Tibial artery (tissue), 4 donors: ENCODE data around the gene TBL1X.
A peak's percentile ranks its signal among the peaks of the same experiment; 100 is the strongest.

Experiments used
- DNase-seq, 2 donors: peaks; one replicate each; pipeline ENCODE4 v3.0.0-alpha.2; 2019
- H3K27ac ChIP-seq, 2 donors: fragments of 200-600 bp; sonication (generic) in 1 of 2; 1 replicate in 1 of 2; 2 replicates in 1 of 2; pipeline ENCODE4 v1.5.1; 2018 to 2019; ENCODE audit warnings: mild to moderate bottlenecking in 1 of 2
- H3K27me3 ChIP-seq, 2 donors: fragments of 200-600 bp; sonication (generic) in 1 of 2; one replicate each; pipeline versions ENCODE4 v1.5.1 to v1.6.0; 2016 to 2019
- H3K36me3 ChIP-seq, 3 donors: fragments of 200-600 bp; sonication (generic) in 2 of 3; one replicate each; pipeline ENCODE4 v1.5.1; 2016 to 2019; ENCODE audit warnings: mild to moderate bottlenecking in 2 of 3
- H3K4me1 ChIP-seq, 4 donors: fragments of 200-600 bp; sonication (generic) in 2 of 4; 1 replicate in 3 of 4; 2 replicates in 1 of 4; pipeline ENCODE4 v1.5.1; 2016 to 2019
- H3K4me3 ChIP-seq, 2 donors: fragments of 200-600 bp; sonication (generic) in 1 of 2; 1 replicate in 1 of 2; 2 replicates in 1 of 2; pipeline ENCODE4 v1.5.1; 2018 to 2019; ENCODE audit warnings: mild to moderate bottlenecking in 2 of 2
- H3K9me3 ChIP-seq, 3 donors: fragments of 200-600 bp; sonication (generic) in 1 of 3; one replicate each; pipeline ENCODE4 v1.5.1; 2016 to 2019
- intact Hi-C: fragments of 100-400 bp; cut with DNase I; formaldehyde crosslinking; loops from one replicate; pipeline ENCODE4 v1.15.0; 2023; ENCODE audit warnings: low total_unique reads
- TF ChIP-seq, protein P1 (sequence below), 2 experiments: fragments of 200-600 bp in 1 of 2; fragments of 450-650 bp in 1 of 2; IDR thresholded peaks; one replicate each; pipeline ENCODE4 v1.5.1; 2017 to 2019; ENCODE audit warnings: antibody characterized with exemption in 2 of 2, mild to moderate bottlenecking in 1 of 2, moderate library complexity in 1 of 2

The TBL1X gene

DNA sequence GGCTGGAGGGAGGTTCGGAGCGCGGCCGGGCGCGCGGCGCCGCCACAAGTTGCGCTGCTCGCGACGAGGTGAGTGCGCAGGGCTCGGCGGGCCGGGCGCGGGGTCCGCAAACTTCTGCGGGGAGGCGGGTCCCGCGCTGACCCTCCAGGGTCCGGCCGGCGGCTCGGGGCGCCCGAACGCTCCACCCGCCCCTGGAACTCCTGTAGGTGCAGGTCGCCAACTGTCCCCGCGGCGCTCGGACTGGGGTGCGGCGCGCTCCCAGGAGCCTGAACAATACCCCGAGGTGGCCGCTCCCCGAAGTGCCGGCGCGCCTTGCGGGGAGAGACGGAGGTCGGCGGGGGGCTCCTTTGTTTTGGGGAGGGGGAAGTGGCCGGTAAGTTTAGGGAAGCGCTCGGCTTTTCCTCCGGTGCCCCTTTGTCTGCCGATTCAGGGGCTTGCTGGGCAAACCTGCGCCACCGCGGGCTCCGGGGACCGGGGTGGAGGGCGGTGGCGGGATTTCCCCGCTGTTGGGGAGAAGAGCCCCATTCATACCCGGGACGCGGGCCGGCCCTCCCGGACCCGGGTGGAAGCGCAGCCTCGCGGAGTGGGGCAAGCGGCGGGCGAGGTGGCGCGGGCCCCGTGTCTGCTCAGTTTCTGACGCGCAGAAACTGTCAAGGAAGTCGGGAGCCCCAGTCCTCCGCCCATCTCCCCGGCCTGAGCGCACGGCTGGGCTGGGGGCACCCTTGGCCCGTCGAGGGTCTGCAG, 694 bp downstream of the TBL1X start:
- H3K27ac ChIP-seq: peak overlapping the region; percentile 89 to 90
- DNase-seq: peak in 1 of 2 donors; percentile 66

DNA sequence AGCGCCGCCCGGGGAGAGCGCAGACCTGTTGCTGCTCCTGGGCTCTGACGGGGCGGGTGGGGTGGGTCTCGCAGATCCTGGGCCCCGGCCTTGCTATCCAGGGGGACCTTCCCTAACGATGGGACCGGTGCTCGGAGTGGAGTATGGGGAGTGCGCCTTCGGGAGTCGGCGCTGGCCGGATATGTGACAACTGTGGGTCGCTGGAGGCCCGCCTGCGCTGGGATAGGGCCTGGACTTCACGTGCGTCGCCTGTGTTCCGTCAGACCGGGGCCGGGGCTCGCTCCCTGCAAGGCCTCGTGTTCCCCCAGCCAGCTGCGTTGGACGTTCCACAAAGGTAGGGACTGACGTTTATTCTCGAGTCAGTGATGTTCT, 1.3 kb downstream of the TBL1X start:
- H3K27ac ChIP-seq: peak overlapping the region; percentile 89 to 90
- DNase-seq: peak; percentile 53 to 81
- no peaks in the 10 kb centered on the region for H3K9me3 ChIP-seq
- intact Hi-C loops: loop anchor here (10.0 kb wide), 1 partner anchor 239 kb away; no protein-coding TSS in a partner anchor
- TF ChIP-seq, protein P1, sequence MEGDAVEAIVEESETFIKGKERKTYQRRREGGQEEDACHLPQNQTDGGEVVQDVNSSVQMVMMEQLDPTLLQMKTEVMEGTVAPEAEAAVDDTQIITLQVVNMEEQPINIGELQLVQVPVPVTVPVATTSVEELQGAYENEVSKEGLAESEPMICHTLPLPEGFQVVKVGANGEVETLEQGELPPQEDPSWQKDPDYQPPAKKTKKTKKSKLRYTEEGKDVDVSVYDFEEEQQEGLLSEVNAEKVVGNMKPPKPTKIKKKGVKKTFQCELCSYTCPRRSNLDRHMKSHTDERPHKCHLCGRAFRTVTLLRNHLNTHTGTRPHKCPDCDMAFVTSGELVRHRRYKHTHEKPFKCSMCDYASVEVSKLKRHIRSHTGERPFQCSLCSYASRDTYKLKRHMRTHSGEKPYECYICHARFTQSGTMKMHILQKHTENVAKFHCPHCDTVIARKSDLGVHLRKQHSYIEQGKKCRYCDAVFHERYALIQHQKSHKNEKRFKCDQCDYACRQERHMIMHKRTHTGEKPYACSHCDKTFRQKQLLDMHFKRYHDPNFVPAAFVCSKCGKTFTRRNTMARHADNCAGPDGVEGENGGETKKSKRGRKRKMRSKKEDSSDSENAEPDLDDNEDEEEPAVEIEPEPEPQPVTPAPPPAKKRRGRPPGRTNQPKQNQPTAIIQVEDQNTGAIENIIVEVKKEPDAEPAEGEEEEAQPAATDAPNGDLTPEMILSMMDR (IDR thresholded peaks at IDR 0.05): no peak
- peak overlapping the region; percentile 77 to 83 for H3K4me3 ChIP-seq
- peaks cover 0 to 44% (median 16%) of the 10 kb centered on the region in 4 donors for H3K4me1 ChIP-seq
- no peaks in the 10 kb centered on the region for H3K36me3 ChIP-seq
- H3K27me3 ChIP-seq: no peaks in the 10 kb centered on the region

More for the DNA sequence above, 694 bp downstream of the TBL1X start:
- Histone ChIP-seq H3K9me3 (no peaks in the 10 kb centered on the region), H3K27me3 (no peaks in the 10 kb centered on the region), H3K4me3 (peak overlapping the region; percentile 77 to 83), H3K36me3 (no peaks in the 10 kb centered on the region), H3K4me1 (peaks cover 0 to 44% (median 16%) of the 10 kb centered on the region in 4 donors)
- intact Hi-C loops: loop anchor here (10.0 kb wide), 1 partner anchor 239 kb away; no protein-coding TSS in a partner anchor
- TF ChIP-seq, protein P1 (IDR thresholded peaks at IDR 0.05): no peak

DNA sequence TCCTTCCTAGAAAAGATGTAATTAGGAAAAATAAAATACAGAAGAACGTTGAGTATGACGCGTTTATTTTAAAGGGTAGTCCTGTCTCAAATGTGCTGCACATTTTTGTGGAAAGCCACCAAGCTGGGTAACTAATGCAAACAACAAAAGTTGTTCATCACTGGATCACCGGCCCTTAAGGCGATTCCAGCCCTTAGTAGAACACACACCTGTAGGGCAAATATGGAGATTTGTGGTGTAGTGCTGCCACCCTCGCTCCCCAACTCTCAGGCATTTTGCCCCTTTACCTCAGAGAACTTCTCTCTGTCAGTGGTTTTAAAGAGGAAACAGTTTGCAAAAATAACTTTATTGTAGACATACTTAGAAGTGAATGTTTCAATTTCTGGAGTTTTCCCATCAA, 1.9 kb downstream of the TBL1X start:
- Histone ChIP-seq H3K27me3 (no peaks in the 10 kb centered on the region), H3K27ac (peak overlapping the region; percentile 89 to 90), H3K36me3 (no peaks in the 10 kb centered on the region), H3K4me1 (peaks cover 0 to 47% (median 16%) of the 10 kb centered on the region in 4 donors), H3K9me3 (no peaks in the 10 kb centered on the region), H3K4me3 (peak overlapping the region; percentile 77 to 83)
- intact Hi-C loops: loop anchor here (10.0 kb wide), 1 partner anchor 238 kb away; no protein-coding TSS in a partner anchor
- no peak for DNase-seq
- TF ChIP-seq, protein P1 (IDR thresholded peaks at IDR 0.05): no peak

DNA sequence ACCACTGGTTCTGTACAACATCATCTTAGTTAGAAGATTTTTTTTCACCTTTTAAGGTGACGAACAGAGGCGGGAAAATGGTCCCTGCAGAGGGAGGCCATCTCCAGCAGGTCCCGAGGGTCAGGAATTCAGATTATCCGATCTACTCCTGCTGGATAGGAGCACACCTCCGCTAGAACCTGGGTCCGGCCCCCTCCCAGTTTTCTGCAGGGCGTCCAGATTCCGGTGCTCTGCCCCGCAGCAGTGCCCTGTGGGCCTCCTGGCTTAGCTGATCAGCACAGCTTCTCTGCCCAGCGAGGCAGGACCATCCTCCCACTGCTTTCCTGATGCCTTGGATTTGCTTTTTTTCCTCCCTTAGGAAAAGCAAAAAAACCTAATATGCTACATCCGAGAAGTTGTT, 2.3 kb downstream of the TBL1X start:
- no peaks in the 10 kb centered on the region for H3K27me3 ChIP-seq
- H3K9me3 ChIP-seq: no peaks in the 10 kb centered on the region
- intact Hi-C loops: loop anchor here (10.0 kb wide), 1 partner anchor 238 kb away; no protein-coding TSS in a partner anchor
- peak overlapping the region; percentile 77 to 83 for H3K4me3 ChIP-seq
- no peaks in the 10 kb centered on the region for H3K36me3 ChIP-seq
- DNase-seq: no peak
- H3K27ac ChIP-seq: peak overlapping the region; percentile 89 to 90
- peaks cover 0 to 49% (median 16%) of the 10 kb centered on the region in 4 donors for H3K4me1 ChIP-seq
- TF ChIP-seq, protein P1 (IDR thresholded peaks at IDR 0.05): no peak

DNA sequence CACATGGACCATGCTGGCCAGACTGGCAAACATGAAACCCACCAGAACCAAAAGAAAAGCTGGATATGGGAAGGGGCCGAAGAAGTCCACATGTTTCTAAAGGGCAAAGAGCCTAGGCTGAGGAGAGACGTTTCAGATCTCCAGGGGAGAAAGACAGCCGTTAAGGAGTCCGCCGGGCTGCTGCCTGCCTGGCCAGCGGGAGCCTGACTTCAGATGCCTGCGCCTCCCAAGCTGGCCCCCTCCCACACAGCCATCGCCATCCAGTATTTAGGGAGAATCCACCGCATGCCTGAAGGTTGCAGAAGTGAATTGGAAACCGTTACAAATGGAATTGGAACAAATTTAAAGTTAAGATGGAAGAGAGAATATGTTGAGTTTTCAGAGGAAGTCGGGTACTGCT, 2.9 kb downstream of the TBL1X start:
- TF ChIP-seq, protein P1 (IDR thresholded peaks at IDR 0.05): no peak
- DNase-seq: no peak
- Histone ChIP-seq H3K27ac (peak overlapping the region; percentile 89 to 90), H3K4me3 (peak overlapping the region; percentile 77 to 83), H3K4me1 (peaks cover 0 to 45% (median 16%) of the 10 kb centered on the region in 4 donors), H3K36me3 (no peaks in the 10 kb centered on the region), H3K27me3 (no peaks in the 10 kb centered on the region), H3K9me3 (no peaks in the 10 kb centered on the region)
- intact Hi-C loops: loop anchor here (10.0 kb wide), 1 partner anchor 237 kb away; no protein-coding TSS in a partner anchor
